ENCODE measurements around the gene RAB9A.

- TF ChIP-seq POLR2A (IDR thresholded peaks at IDR 0.05) (no peak), CTCF (IDR thresholded peaks at IDR 0.05) (no peak)
These were observed 28.0 kb downstream of the RAB9A start for GRCh38 chrX:13716905-13717304.

Measured in right lobe of liver (tissue), 4 donors.